GM19023 (cell line): ENCODE data around the gene OPCML.

ENCODE experiments used
- ATAC-seq: cut with Tn5 transposase; IDR thresholded peaks from one replicate; pipeline ENCODE4 v1.9.1; 2021; ENCODE audit warnings: mild to moderate bottlenecking, moderate library complexity; ENCODE audit not compliant: unreplicated experiment

OPCML gene

DNA sequence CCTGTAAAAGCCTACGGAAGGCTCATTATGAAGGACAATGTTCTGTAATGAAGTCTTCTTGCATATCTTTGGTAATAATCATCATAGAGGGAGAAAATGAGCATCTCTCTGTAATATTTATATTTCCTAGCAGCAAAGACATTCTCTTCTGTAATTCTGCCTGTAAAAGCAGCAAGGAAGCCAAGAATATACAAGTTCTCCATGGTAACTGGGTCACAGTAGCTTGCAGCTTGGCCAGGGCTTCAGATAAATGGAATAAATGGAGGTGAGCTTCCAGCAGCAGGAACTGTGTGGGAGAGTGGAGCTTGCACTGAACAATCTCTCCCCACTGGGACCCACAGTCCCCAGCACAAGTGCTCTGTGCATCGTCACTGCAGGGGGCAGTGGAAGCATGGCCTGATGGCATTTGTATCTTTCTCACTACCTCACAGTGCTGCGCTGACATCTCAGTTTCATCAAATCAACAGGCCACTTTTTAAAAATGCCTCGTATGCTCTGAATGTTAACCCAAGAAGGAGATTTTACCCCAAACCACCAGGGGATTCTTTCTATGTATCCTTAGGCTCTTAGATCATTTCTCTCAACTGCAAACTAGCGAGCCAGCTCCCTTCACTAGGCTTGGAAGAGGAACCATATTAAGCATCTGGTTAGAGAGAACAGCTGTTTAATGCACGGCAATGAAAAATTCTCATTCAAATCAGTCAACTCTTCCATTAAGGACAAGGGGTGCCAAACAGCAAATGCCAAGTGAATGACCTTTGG lies 1059.7 kb downstream of the OPCML start:
- ATAC-seq: no peak

DNA sequence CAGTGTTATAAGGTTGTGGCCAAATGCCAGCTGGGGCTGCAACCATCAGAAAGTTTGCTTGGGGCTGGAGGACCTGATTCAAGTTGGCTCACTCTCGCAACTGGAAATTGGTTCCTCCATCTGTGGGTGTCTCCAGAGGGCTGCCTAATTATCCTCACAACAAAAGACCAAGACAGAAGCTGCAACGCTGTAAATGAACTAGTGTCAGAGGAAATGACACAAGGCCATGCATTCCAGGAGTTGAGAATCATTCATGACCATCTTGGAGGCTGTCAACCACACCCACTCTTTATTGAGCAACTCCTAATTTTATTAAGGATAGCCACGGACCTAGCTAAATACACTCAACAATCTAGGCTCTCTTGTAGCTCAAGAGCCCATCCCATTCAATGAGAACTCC lies 1060.8 kb downstream of the OPCML start:
- ATAC-seq: no peak

DNA sequence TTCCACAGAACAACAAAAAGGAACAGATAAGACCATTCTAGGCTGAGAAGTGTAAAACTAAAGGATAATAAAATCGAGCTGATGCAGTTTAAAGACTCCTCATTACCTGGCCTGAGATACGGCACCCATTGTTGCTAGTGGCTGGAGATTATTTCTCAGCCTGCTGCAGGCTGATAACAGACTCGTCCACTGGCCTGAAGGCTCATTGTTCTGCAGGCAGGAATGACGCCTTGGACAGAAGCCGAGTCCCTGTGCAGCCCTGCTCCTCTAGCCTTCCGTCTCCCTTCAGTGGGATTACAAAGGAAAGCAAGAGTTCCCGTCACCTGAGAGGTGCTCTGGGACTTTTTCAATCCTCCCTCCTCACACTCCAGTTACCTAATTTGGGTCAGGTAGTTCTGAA lies 1065.3 kb downstream of the OPCML start:
- no peak for ATAC-seq

DNA sequence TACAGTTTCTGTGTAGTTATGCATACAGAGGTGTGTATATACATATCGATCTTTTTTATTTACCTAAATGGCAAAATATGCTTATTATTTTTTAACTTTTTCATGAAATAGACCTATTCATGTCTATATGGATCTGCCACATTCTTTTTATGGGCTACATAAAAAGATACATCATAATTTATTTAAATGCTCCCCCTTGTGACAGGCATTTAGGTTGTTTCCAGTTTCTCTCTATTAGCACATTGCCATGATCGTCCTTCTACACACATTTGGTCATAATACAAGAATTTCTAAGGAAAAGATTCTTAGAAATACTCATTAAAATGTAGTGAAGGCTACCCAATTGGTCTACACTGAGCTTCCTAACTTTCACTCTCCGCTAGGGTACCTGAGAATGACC lies 1067.4 kb downstream of the OPCML start:
- no peak for ATAC-seq

DNA sequence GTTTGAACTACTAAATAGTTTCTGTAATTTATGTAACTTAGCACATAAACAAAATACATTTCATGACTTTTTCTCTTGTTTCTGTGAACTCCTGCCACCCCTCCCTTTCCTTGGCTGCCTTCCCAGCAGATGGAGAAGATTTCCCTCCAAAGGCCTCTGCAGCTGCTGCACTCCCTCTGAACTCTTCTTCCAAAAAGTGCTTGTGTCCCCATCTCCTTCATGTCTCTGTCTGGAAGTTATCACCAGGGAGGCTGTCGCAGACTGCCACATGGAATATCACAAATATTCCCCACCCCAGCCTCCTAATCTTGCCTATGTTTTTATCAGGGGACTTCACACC lies 1068.3 kb downstream of the OPCML start:
- no peak for ATAC-seq

DNA sequence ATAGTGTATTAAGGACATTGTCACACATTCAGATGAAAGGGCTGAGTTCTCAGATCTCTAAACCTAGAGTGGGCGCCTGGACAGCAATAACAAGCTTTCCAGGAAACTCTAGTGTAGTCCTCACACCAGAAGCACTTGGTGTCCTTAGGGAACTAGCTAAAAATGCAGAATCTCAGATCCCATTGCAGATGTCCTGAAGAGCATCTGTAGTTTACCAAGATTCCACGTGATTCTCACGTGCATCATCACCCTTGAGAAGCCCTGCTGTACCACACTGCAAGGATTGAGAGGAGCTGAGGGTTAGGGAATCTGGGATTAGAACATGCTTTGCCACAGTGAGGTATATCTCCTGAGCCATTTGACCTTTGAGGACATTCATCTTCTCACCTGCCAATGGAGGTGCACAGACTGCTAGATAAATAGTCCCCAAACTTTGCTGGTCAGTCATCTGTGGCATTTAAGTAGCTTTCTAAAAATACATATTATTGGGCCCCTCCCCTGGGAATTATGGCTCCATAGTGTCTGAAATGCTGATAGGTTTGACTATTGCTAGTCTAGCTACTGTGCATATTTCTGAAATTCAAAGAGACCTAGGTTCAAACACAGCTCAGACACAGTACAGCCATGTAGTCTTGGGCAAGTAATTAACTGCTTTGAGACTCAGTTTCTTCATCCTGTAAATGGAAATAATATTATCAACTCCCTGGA lies 1068.9 kb downstream of the OPCML start:
- ATAC-seq: no peak

DNA sequence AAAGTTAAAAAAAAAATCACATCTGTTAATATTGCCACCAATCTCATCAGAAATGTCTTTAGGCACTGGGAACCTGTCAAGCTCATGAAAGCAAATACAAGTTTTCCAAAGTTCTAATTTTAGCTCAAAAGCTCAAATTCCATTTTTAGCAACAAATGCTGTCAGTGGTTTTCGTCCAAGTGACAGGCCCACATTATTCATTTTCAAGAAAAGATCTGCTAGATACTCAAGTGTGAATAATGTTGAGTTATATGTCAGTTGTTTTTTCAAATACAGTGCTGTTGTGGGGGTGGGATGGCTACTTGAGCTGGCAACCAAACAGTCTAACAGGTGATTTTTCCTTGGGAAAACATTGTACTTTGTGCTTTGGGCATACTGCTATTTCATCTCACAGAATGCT lies 1072.6 kb downstream of the OPCML start:
- ATAC-seq: no peak

DNA sequence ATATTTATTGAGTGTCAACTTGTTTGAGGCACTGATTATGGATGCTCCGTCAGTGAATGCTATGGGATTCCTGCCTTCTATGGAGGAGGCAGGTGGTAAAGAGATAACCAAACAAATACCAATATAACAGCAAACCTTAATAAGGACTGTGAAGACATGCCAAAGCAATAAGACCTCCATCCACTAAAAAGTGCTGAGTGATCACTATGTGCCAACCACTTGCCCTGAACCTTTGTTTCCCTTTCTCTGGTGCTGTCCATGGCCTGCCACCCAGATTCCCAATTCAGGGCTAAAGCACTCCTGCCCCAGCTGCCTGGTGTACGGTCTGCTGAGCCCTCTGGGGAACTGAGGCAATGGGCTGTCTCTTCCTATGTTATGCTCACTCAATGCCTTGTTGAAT lies 1074.9 kb downstream of the OPCML start:
- ATAC-seq: no peak

DNA sequence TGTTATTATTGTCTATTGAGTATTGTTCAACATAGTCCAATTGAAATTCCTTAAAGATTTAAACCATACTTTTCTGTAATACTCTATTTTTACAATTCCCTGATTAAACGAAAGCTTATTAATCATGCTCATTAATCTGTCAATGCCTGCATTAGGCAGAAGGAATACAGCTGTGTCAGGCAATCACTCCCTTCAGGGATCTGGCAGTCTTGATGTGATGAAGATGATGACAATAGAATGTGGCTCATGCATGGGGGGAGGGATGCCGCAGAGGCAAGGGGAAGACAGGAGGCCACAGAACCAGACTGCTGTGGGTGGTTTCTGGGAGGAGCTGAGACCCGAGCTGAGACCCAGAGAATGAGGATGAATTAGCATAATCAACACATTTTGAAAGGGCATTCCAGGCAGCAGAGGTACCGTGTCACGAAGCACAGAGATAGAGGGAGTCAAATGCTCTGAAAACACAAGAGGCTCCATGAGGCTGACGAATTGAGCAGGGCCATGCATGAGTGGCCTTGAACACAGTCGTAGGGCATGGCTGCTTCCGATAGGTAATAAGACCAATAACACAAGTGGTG lies 1075.5 kb downstream of the OPCML start:
- ATAC-seq: no peak

DNA sequence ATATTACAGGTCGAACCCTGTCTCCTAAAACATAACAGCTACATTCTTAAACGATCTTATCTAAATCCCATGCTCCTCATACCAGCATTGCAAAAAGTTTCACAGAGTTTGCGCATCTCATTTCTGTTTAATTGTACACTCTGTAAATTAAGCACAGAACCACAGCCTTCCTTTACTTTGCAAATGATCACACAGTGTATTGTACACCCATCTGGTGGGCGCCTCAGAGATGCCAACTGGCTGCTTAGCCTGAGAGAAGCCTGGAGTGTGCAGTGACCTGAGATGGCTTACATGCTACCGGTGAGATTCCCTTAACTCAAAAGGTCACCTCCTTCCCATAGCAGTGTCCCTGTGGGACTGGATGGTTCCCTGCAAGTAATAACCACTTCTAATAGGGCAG lies 1077.3 kb downstream of the OPCML start:
- ATAC-seq: no peak

DNA sequence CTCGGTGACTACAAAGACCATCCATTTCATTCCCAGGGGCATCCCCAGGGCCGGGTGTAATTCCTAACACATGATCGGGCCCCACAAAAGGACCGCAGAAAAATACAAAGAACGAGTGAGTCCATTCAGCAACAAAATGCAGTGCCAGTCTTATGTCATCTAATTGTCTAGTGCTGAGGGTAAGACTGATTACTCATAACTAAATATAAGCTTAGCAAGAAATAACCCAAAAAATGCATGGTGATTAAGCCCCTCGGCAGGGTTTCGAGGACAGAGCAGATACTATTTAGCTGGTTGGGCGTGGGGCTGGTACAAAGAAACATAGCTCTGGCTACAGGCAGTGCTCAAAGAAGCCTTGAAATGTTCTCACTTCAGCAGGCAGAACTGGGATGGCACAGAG lies 1078.9 kb downstream of the OPCML start:
- ATAC-seq: no peak

DNA sequence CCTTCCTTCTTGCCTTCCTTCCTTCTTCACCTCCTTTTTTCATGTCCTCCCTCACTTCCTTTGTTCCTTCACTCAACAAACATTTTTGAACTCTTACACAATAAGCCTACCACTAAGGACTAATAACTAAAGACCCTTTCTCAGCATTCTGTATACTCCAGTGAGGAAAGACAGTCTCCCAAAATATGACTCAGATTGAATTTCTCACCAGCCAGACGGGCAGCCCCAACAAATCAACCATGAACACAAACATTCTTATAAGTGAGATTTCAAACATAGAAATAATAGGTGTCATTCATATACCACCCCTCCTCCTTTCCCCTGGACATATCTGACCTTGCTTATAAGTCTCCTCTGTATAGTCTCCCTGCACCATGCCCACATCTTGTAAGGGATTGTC lies 1079.7 kb downstream of the OPCML start:
- no peak for ATAC-seq

DNA sequence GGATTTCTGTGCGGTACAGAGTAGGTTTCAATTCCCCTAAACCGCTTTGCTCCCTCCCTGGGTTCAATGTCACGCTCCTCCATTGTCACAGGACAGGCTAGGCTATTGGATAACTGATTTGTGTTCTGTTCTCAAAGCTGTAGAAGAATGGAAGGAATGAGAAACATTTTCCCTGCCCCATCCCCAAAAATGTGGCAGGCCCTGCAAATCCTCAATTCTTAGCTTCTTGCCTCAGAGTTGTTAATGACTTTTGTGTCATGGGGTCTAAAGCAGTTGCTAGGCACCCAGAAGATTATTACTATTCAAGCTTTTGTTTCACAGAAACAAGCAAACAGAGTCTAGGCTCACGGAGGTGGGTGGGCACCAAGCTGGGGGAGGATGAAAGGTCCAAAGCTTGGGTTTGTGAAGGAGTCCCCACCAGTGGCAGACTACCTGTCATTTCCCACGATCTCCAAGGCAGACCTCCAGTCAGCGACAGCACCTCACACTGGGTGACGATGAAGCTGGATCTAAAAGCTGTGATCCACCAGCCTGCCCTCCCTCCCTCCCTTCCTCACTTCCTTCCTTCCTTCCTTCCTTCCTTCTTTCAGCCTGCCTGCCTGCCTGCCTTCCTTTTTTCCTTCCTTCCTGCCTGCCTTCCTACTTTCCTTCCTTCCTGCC lies 1080.2 kb downstream of the OPCML start:
- ATAC-seq: no peak

DNA sequence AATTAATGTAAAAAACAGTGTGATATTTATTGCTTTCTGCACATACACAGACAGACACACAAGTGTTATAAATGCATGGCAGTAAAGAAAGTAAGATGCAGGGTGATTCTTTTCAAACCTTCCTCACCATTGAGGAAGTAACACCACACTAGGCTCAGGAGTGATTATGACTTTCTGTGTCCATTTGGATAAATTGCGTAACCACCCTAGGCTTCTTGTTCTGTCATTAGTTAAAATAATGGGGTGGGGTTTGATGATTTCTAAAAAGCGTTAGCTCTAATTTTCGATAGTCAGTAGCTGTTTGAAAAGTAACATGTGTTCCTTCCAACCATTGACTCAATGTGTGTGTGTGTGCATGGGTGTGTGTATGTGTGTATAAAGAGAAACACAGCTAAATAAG lies 1081.7 kb downstream of the OPCML start:
- ATAC-seq: no peak

DNA sequence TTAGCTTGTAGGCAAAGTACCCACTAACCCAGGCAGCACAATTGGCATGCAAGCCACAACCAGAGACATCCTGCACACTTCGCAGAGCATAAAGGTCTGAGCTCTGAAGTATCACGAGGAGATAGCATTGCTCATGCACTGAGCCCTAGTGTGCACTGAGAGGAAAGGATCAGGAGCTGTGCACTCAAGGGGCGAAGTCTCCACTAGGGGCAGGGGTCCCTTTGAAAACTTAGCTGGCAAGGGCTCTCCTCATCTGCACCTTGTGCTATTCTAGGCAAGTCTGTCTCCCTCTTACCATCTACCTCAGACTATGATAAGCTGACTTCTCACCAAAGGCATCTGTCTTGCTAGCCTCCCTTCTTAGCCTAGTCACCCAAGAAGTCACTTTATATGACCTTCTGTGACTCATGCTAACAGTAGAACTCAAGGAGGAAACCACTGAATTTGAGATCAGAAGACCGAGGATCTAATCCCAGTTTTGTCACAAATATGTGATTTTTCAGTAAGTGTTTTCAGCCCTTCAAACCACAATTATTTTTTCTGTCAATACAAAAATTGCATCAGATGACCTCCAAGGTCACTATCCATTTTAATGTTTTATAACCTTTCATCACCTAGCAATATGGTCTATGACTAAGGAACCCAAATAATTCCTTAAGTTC lies 1083.8 kb downstream of the OPCML start:
- no peak for ATAC-seq

DNA sequence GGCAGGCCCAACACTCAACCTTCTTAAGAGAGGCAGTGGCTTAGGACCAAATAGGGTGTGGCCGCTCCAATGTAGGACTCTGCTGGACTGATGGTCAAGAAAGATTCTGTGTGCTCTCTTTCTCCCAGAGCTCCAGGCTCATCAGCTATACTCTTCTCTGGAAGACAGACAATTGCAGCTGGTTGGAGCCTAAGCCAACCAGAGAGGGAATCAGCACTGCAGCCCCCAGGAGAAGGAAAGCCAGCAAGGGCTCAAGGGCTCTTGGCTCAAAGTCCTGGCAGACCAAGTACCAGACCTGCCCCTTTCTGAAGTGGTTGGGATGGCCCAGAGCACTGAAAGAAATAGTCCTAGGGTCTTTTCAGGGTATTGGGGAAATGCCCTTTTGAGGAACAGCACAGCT lies 1084.5 kb downstream of the OPCML start:
- no peak for ATAC-seq

DNA sequence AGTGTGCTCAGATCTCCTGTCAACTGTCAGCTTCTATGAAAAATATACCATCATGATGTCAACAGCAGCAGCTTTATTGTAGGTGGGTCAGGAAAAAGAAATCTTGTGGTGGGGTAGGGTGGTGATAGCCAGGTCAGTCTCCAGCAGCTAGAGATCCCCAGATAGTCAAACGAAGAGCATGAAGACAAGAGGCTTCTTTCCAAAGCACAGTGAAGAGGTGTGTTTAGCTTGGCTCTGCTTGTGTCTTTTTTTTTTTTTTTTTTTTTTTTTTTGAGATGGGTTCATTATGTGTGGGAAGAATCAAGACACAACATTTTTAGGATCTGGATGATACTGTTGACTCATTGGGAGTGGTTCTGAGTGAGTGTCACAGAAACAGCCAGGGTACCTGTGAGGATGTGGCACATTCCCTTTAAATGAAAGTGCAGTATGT lies 1086.4 kb downstream of the OPCML start:
- no peak for ATAC-seq

DNA sequence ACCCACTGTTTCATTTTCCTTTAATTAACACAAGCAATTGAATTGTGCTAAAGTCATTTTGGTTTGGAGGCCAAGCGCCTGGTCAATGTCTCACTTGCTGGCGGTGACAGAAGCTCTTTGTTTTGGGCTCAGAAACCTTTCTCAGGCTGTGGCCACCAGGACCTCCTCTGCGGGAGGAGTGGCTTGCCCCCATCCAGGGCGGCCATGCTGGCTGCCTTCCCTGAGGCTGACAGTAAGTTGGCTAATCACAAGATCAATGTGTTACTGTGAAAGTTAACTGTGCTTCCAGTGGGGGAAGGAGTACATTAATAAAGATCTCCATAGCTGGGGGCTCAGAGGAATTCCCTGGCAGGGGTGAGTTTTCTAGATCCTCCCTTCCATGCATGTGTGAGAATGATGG lies 1087.4 kb downstream of the OPCML start:
- ATAC-seq: no peak

DNA sequence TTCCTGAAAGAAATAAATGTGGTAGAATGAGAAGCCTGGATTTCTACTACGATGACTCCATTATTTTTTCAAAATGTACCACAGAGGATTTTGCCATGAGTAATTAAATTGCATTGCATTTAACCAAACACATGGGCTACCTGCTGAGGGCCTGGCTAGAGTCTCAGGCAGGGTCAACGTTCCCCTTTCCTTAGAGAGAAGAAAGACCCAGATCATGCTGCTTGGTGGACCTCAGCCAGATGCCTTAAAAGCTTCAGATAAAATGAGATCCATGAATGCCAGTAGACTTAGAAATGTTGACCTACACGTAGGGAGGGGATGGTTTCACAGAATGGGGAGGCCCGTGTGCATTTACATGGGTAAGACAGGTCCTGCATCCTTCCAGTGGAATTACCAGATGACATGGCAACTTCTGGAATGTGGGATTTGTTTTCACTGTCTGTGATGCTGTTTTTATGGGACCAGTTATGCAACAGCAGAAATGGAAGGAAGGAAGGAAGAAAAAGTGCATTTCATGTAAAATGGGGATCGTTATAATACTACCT lies 1092.5 kb downstream of the OPCML start:
- ATAC-seq: no peak

DNA sequence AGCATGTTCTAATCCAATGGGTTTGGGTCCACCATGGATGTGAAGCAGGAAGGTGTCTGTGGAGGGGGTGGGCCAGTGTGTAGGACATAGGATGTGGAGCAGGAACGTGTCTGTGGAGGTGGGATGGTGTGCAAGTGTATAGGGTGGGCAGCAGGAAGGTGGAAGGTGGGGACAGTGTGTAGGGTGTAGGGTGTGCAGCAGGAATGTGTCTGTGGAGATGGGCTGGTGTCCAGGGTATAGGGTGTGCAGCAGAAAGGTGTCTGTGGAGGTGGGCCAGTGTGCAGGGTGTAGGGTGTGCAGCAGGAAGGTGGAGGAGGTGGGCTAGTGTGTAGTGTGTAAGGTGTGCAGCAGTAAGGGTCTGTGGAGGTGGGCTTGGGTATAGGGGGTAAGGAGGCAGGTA lies 1093.9 kb downstream of the OPCML start:
- ATAC-seq: no peak

DNA sequence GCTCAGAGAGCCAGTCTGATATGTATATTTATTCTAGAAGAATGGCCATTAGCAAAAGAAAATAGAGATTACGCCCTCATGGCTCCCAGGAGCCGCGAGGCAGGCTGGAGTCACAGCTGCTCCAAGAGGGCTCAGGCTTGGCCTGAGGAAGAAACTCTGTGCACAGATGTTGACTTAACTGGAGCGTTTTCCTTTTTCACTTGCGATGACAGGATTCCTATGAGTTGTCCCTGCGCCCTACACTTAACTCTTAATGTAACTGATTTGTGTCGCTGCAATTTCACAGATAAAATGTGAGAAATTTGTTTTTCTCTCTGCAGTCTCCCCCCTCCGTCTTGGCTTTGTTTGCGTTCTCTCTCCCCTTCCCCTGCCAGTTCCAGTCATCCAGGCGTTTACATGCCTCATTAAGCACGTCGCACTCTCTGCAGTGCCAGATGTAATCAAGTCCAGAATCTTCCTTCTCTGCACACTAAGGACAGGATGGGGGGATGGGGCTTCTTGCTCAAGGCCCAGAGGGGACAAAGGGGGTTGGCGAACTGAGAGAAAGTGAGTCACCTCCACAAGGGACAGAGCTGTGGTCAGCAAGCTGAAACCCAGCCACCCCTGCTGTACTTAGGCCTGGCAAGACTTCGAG lies 1101.8 kb downstream of the OPCML start:
- ATAC-seq: no peak
